ENCODE data around the gene COL7A1.

Gene COL7A1

DNA sequence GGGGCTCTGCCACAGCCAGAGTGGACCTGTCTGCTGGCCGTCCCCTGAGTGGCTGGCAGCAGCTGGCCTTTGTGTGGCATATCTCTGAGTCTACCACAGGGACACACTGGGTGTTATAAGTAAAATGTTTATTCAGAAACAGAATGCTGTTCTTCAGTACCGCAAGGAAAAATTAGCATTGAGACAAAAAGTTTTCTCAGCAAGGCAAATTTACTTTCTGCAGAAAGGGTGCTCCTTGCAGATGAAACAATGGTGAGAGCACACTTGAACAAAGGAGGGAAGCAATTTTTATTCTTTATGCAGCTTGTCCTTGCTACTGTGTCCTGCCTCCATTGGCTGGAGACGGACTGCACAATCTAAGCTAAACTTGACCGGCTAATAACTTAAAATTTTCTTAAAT, 22.4 kb upstream of the COL7A1 start:
- DNase-seq, result no peak

DNA sequence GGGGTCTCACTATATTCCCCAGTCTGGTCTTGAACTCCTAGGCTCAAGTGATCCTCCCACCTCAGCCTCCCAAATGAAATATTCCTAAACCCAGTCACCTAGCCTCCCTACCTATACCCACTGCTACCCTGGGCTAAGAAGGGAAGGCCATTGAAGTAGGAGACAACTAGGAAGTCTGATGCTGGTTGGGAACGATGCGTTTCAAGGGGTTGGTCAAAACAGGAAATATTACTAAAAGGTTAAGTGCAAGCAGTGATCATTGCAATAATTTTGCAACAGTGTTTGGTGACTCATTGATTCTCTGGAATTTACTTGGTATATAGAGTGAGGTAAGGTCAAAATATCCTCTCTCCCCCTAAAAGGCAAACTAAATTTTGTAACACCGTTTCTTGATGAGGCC, 18.9 kb upstream of the COL7A1 start:
- no peak for DNase-seq

DNA sequence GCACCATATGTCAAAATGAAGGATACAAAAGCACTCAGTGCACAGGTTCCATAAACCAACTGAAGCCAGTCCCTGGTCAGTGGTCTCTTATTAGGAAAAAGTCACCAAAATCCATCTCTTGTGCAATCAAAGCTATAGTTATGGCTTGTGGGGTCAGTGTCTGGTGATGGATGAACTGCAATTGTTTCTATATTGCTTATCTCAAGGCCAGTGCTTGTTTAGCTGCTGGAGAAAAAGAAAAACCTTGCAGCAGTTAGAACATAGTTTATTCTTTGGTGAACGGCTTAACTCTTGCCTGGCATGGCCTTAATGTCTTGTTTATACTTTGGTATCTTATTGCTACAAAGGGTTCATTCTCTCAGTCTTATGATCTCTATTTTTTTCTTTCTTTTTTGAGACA, 17.2 kb upstream of the COL7A1 start:
- no peak for DNase-seq

DNA sequence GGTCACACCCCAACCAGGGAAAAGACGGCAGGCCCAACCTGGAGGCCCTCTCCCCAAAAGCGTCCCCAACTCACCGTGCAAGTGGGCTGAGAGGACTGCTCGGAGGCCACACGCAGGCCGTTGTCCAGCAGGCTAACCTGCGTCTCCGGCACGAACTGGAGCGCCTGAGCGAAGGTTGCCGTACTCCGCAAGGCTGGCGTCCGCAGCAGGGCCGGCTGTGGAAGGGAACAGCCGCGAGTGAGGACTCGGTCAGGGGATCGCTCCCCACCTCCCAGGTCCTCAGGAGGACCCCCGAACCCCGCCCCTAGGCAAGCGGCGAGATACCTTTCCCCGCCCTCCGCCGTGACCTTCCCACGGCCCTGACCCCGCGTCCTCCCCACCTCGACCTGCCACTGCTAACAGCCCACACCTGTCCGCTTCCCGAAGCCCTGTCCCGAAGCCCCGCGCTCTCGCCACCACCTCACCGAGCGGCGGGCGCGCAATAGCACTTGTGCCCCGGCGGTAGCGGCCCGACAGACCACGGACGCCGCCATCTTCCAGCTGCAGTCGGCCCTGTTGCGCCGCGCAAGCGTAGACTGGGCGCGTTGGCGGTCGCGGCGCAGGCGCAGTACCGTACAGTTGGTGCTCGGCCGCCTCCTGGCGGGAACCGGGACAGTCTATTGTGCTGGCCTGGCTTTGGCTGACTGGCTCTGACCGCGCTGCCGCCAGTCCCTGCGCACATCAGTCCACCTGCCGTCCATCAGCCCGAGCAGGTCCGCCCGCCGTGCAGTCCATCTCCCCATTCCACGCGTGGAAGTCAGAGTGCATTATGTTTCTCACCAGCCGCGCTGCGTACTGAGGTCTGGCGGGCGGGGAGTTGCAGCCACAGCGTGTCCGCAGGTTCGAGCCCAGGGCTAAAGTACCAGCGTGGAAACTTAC, 14.2 kb upstream of the COL7A1 start, which contains the start of gene UQCRC1:
TSS of gene UQCRC1 (minus strand) at position 559 of the 918 bp plus-strand sequence. CDS start at position 533, 26 bp downstream.
- DNase-seq, result peak; percentile 94

DNA sequence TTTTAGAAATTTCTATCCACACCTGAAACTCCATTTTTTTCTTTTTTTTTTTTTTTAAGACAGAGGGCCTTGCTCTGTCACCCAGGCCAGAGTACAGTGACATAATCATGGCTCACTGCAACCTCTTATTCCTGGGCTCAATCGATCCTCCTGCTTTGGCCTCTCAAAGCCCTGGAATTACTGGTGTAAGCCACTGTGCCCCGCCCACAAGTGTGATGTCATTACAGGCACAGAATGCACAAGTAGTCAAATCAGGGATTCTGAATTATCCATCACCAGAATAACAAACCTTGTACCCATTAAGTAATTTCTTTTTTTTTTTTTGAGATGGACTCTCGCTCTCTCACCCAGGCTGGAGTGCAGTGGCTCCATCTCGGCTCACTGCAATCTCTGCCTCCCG, 12.4 kb upstream of the COL7A1 start:
- DNase-seq, result no peak

DNA sequence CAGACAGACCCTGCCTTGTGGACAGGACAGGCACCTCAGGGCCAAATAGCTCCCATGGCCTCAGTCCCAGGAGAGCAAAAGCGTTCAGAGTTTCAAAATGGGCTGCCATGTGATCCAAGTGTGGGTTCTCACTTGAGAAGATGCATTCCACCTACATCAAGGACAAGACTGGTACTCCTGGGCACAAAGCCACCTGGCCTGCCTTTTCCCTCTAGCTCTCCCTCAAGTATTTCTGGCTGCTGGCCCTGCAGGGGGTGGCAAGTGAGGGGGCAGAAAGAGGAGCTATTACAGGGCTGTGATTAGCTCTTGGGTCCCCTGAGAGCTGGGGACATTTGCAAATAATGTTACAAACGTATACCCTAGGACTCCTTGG, 6.5 kb upstream of the COL7A1 start:
- no peak for DNase-seq

DNA sequence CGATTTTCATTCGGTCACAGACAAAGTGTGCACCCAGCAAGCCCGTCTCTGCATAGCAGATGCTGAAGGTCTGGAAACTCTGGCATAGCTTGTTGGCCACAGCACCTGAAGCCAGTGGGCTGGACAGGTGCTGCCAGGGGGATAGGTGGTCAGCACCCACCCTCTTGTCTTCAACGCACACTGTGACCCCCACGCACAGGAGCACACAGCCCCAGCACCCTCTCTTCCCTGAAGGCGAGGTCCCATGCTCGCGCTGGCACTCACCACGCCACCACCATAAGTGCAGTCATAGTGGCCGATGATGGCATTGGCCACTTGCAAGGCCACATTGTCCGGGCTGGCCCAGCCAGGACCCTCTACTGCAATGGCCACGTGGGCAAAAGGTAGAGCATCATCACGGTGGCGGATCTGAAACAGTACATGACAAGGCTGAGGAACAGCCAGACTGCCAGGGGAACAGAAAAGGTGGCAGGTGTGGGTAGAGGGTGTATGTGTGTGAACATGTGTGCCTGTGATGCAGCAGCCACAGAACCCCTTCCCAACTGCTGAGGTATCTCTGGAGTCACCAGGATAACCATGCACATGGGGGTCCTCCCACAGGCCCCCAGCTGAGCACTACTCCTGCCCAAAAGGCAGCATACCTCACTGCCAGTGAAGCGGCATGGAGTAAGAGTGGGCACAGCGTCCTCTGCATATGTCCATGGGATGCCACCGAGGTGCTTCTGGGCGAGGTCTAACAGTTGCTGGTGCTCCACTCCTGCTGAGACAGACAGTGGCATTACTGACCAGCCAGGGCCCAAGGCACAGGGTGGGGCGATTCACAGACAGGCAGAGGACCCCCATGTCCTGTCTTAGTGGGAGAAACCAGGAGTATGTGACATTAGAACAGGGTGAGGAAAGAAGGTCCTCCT, 5.8 kb upstream of the COL7A1 start:
- DNase-seq, result no peak

DNA sequence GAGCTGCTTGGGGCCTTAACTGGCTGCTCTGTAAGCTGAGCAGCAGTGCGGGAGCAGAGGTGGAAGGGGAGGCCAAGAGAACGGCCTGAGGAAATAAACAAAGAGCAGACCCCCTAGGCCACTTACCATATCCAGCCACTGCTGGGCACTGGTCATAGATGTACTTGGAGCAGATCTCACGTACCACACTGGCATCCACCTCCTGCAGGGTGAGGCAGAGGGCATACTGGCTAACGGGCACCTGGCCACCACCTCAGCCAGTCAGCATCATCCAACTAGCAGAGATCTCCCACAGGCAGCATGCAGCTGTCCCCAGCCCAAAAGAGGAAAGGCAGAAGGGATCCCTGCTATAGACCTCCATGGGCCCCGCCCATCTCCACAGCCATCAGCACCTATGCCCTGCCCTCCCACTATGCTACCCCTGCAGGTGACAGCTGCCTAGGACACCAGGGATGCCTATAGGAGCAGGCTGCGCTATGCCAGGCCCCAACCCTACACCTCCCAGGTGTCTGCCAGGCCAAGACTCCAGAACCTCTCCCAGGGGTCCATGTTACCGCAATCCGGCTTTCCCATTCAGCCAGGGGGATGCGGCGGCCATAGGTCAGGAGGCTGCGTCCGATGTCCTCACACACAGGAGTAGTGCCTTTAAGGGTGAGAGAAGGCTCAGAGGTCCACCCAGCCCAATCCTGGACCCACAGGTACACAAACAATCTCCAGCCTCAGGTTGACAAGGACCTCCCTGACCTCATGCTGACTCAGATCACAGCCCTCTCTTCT, 4.6 kb upstream of the COL7A1 start:
- no peak for DNase-seq

DNA sequence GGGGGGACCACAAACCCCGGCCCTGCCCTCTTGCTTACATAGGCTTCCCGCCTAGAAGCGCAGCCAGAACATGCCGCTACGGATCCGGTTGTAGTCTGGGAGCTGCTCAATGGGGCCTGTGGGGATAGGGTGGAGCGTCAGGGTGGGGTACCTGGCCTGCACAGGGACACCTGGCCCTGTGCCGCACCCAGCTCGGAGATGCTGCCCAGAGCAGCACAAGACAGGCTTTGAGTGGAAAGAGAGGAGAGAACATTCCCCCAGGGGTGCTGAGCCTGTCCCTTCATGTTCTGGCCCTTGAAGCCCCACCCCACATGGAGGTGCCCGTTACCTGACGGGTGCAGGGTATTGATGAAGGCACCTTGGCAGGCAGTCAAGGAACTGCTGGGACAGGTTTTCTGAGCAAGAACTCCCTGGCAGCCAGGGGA, 4.0 kb upstream of the COL7A1 start:
- DNase-seq, result no peak

DNA sequence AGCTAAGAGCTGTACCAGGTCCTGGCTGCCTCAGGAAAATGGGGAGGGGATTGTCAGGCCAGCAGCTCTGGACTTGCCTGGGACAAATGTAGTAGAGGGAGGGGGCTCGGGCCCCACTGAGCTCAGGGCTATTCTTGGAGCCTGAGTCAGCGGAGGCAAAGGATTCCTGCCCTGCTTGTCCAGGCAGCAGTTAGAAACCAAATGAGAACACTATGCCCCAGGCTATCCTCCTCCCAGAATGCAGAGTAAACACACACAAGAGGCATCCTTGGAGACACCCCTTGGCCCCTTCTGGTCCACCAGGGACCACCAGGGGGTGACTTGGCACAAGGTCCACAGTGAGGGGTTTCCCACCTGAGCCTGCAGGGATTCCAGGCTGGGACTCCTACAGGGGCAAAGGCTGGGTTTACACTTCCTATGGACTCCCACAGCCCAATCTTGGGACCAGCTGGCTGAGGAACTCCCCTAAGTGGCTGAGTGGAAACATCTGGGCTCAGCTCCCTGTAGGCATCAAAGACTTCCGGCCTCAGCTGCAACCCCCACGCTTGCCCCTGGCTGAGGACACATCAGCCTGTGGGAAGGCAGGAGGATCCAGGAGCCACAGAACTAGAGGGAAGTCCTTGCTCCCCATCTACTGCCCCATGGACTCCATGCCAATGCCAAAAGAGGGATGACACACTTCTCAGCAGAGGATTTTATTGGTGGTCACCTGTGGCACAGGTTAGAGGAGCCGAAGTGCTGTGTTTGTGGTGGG, 3.4 kb upstream of the COL7A1 start:
- no peak for DNase-seq

DNA sequence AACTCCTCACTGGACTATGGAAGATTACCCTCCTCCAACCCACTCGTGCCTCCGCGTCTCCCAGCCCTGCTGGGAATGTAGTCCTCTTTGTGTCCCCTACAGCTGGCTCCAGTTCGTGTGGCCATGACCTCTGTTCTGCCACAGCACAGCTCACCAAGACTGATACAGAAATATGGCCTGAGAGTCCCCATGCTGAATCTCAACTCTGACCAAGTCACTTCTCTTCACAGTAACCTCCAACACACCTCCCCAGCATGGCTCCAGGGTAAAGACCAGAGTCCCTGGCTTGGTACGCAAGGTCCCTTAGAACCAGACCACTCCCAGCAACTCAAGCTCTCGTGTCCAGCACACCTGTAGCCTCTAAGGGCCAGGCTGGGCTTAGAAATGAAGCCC, 2.3 kb upstream of the COL7A1 start:
- no peak for DNase-seq

DNA sequence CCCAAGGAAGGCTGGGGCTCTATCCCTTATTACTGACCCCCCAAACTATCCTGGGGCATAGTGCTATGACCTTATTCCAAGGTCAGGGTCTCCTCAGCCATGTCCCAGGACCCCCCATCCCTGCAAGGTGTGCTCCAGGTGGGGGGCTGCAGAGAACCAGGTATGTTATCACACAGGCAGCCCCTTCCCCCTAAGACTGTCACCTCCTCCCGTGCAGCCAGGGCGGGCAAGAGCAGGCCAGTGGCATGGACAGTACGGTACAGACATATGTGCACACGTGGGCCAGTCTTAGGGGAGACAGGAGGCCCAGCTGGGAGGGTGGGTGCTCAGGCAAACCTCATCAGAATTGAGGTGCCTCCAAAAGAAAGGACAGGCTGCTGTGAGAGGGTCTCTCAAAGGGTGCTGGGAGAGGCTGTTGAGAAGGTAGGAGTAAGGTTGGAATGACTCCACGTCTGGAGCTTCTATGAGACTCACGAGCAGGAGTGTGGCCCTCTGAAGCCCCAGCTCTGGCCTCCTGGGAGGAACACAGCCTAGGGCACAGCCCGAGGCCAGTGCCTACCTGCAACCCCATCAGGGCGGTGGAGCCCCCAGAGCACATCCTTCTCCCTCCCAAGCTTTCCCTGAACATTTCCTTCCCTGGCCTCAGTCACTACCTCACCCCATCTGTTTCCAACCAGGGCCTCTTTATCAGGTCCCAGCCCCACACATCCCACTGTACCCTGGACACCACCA, 1.7 kb upstream of the COL7A1 start:
- no peak for DNase-seq

DNA sequence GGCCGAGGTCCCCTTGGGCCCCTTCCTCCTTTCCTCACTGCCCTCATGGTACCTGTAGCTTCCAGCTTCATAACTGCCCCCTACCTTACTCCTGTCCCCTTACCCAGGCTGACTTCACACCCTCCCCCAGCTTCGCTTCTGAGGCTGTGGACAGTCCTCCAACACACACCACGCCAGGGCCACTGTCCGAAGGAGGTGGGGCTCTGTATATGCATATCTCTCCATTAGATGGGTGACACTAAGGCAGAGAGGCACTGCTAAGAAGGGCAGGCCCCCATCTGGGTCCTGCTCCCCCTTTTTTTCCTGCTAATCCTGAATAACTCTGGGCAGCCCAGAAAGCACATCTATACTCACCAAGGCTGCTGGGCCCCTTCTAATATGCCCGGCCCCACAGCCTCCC, 1.0 kb upstream of the COL7A1 start:
- DNase-seq, result no peak

DNA sequence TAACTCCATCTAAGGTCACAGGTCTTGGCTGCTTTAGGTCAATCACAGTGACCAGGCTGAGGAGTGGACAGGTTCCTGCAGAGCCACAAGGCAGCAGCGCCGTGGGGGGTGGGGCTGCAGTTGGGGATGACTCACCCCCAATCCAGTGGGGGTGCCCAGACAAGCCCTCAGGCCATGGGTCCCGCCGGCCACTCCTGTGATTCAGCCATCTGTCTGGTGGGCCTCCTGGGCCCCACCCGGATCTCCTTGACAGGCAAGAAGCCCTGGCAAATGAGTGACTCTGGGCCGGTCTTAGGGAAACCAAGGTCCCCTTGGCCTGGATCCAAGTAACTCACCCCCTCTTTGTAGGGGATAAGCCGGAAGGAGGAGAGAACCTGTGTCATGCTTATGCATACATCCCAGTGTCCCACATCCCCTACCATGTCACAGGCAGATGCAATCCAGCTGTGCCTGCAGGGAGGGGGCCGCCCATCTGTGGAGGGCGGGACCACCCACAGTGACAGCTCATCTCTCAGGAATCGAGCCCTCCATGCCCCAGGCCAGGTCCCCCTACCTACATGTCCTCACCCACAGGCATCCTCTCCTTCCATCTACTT, 495 bp upstream of the COL7A1 start:
- DNase-seq, result no peak

DNA sequence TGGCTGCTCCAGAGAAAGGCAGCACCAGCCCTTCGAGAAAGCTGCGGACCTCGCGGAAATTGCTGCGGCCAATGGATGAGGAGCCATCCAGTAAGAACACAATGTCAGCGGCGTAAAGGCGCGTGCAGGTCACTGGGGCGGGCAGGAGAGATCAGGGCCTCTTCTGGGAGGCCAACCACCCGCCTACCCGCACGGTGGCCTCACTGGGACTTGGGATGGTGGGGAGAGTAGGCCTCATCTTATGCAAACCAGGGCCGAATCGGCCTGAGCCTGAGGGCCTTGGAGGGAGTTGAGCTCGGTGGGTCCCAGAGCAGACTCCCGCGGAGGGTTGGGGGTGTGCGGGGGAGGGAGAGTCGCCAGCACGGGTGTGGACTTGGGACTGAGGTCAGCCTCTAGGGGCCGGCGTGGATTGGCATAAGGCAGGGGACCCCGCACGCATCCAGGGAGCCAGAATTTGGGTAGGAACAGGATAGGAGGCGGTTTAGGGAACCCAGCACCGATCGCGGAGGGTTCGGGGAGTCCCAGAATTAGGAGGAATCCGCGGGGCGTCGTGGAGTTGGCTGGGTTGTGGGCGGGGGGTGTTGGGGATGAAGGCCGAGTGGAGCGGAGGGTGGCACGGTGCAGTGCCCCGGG, 596 bp downstream of the COL7A1 start:
- no peak for DNase-seq

DNA sequence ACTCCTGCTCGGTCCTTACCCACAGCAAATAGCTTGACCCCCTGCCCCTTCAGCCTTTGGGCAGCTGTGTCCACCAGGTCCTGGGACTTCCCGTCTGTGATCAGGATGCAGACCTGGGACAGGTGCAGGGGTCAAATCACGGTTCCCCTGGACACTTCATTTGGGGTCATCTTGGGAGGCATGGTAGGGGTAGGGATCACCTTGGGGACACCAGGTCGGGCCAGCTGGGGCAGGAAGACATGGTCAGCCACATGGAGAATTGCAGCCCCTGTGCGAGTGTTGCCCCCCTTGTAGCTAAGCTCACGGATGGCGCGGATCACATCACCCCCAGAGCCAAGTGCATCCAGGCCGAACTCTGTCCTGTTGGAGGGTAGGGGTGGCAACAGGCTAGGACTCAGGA, 1.8 kb downstream of the COL7A1 start:
- DNase-seq, result no peak

DNA sequence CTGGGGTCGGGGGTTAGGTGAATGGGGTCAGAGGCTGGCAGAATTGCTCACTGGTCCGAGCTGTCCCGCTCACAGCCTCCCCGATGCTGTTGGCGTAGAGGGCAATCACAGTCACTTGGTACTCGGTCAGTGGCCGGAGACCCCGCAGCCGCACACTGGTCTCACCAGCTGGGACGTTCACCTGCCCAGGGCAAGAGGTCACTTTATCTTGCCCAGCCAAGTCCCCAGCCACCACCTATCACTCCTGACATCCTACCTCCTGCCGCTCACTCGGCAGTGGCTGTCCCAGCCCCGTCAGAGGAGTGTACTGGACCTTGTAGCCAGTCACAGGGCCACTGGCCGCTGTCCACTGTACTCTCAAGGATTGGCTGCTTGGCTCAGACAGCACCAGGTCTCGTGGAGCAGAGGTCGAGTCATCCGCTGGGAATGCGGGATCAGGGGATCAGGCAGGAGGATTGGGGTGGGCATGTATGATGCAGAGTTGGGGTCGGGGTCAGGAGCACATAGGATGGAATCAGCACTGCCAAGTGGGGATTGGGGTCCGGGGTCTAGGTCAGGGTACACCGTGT, 2.5 kb downstream of the COL7A1 start:
- no peak for DNase-seq

DNA sequence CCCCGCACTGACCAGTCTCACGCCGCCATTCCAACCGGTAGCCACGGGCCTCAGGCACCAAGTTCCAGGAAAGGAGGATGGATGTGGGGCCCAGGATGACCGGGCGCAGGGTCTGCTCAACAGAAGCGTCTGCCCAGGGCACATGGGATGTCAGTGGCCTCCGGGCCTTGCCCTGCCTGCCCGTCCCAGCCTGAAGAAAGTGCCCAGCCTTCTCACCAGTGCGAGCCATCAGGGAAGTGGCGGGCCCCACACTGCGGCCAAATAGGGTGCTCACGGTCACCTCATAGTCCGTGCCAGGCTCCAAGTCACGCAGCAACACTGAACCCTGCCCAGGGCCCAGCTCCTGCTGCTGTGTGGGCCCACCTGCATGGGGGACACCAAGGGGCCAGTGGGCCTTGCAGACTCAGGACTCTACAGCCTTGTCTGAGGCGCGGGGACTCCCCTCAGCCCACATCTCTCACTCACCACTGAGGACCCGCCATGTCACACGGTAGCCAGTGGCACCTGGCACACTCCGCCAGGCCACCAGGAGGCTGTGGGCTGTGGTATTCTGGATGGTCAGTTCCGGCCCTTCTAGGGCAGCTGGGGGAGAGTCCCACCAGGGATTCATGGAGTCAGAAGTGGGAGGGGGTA, 3.1 kb downstream of the COL7A1 start:
- no peak for DNase-seq

DNA sequence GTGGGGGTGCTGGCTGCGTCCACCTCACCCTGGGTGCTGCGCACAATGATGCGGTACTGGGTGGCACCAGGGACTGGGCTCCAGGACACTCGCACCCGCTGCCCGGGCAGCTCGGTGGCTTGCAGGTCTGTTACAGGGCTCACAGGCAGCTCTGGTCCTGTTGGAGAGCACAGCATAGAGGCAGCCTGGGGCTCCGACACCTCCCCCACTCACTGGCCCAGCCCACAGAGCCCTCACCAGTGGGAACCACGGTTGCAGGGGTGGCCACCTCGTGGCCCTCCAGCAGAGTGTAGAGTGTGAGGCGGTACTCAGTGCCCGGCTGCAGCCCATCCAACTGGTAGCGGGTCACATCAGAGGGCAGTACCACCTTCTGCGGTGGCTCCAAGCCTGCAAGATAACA, 3.7 kb downstream of the COL7A1 start:
- no peak for DNase-seq

DNA sequence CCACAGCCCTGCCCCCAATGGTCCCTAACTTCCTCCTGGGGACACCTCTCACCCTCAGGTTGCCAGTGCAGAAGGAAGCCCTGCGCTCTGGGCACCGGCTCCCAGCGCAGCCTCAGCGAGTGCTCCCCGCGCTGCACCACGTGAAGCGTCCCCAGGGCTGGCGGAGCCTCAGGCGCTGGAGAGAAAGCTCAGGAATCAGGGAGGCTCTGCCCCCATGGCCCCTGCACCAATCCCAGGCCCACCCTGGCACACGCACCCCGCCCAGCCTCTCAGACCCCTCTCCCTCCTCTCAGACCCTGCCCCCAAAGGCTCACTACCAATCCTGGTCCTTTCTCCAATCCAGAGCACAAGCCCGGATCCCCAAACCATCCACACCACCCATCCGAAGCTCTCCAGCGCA, 6.9 kb downstream of the COL7A1 start:
- DNase-seq, result no peak

Measured in CD4-positive, alpha-beta T cell treated with Interleukin-21 for 1 hour (primary cell).